KMS-11 (cell line): ENCODE measurements around the gene LY6G6C.

ENCODE experiments used
- H2AFZ ChIP-seq: fragments of 200-600 bp; sonication (generic); 2 replicates; pipeline ENCODE4 v1.6.1; 2016; ENCODE audit warnings: antibody characterized with exemption, mixed run types, low read depth
- H3K27ac ChIP-seq: fragments of 200-600 bp; sonication (generic); 2 replicates; pipeline ENCODE4 v1.6.1; 2016; ENCODE audit warnings: mild to moderate bottlenecking, mixed run types
- H3K27me3 ChIP-seq: fragments of 200-600 bp; sonication (generic); 2 replicates; pipeline ENCODE4 v1.6.1; 2017; ENCODE audit warnings: mild to moderate bottlenecking, low read depth, mixed run types, moderate library complexity; ENCODE audit not compliant: insufficient read depth
- H3K36me3 ChIP-seq: fragments of 200-600 bp; sonication (generic); 2 replicates; pipeline ENCODE4 v1.6.1; 2017; ENCODE audit warnings: mild to moderate bottlenecking, mixed run types; ENCODE audit not compliant: insufficient read depth
- H3K4me1 ChIP-seq: fragments of 200-600 bp; sonication (generic); 2 replicates; pipeline ENCODE4 v1.6.1; 2016; ENCODE audit warnings: mild to moderate bottlenecking, low read depth, mixed run types; ENCODE audit not compliant: poor library complexity, severe bottlenecking
- H3K4me2 ChIP-seq: fragments of 200-600 bp; sonication (generic); 2 replicates; pipeline ENCODE4 v1.7.0; 2016; ENCODE audit warnings: mild to moderate bottlenecking, mixed run types
- H3K4me3 ChIP-seq: fragments of 200-600 bp; sonication (generic); IDR thresholded peaks from 2 replicates; pipeline ENCODE4 v1.6.1; 2017; ENCODE audit warnings: low read depth, low read length, mixed read lengths; ENCODE audit not compliant: insufficient read depth
- H3K79me2 ChIP-seq: fragments of 200-600 bp; sonication (generic); 2 replicates; pipeline ENCODE4 v1.6.1; 2016; ENCODE audit warnings: low read depth, mixed run types; ENCODE audit not compliant: insufficient read depth
- H3K9ac ChIP-seq: fragments of 200-600 bp; sonication (generic); 2 replicates; pipeline ENCODE4 v1.6.1; 2016; ENCODE audit warnings: mild to moderate bottlenecking, mixed run types
- H4K20me1 ChIP-seq: fragments of 200-600 bp; sonication (generic); 2 replicates; pipeline ENCODE4 v1.6.1; 2016; ENCODE audit warnings: mild to moderate bottlenecking, mixed run types; ENCODE audit not compliant: insufficient read depth
- CTCF ChIP-seq: fragments of 200-600 bp; sonication (generic); conservative IDR thresholded peaks from 2 replicates; pipeline ENCODE4 v1.6.1; 2017; ENCODE audit warnings: low read depth, mild to moderate bottlenecking, antibody characterized with exemption, low read length, moderate library complexity, mixed read lengths

LY6G6C gene

GRCh38 chr6:31691078-31691463, 30.5 kb downstream of the LY6G6C start:
- no peaks in the 10 kb centered on the region for H3K79me2 ChIP-seq
- no peak overlapping the region for H3K4me2 ChIP-seq
- H3K36me3 ChIP-seq: no peaks in the 10 kb centered on the region
- H2AFZ ChIP-seq: no peak overlapping the region
- TF ChIP-seq CTCF: no peak
- no peaks in the 10 kb centered on the region for H3K4me1 ChIP-seq
- H3K27me3 ChIP-seq: no peaks in the 10 kb centered on the region
- H4K20me1 ChIP-seq: no peaks in the 10 kb centered on the region
- H3K4me3 ChIP-seq: no peak overlapping the region
- H3K9ac ChIP-seq: no peak overlapping the region
- no peak overlapping the region for H3K27ac ChIP-seq

- H3K9ac ChIP-seq: no peak overlapping the region
- no peak for TF ChIP-seq CTCF
- H3K79me2 ChIP-seq: no peaks in the 10 kb centered on the region
- H3K4me3 ChIP-seq: no peak overlapping the region
- no peak overlapping the region for H2AFZ ChIP-seq
- H4K20me1 ChIP-seq: no peaks in the 10 kb centered on the region
- H3K27me3 ChIP-seq: no peaks in the 10 kb centered on the region
- no peaks in the 10 kb centered on the region for H3K4me1 ChIP-seq
- H3K36me3 ChIP-seq: no peaks in the 10 kb centered on the region
- no peak overlapping the region for H3K27ac ChIP-seq
- H3K4me2 ChIP-seq: no peak overlapping the region
These were observed 31.1 kb downstream of the LY6G6C start for GRCh38 chr6:31690231-31691077.

- Histone ChIP-seq H3K4me3 (no peak overlapping the region), H3K79me2 (no peaks in the 10 kb centered on the region), H3K4me1 (no peaks in the 10 kb centered on the region), H3K36me3 (no peaks in the 10 kb centered on the region), H4K20me1 (no peaks in the 10 kb centered on the region), H3K4me2 (no peak overlapping the region), H2AFZ (no peak overlapping the region), H3K27me3 (no peaks in the 10 kb centered on the region), H3K27ac (no peak overlapping the region), H3K9ac (no peak overlapping the region)
- TF ChIP-seq CTCF: peak; percentile 61; the same call in 1 of the 2 replicates
These were observed 32.1 kb downstream of the LY6G6C start for GRCh38 chr6:31689249-31690110.

DNA sequence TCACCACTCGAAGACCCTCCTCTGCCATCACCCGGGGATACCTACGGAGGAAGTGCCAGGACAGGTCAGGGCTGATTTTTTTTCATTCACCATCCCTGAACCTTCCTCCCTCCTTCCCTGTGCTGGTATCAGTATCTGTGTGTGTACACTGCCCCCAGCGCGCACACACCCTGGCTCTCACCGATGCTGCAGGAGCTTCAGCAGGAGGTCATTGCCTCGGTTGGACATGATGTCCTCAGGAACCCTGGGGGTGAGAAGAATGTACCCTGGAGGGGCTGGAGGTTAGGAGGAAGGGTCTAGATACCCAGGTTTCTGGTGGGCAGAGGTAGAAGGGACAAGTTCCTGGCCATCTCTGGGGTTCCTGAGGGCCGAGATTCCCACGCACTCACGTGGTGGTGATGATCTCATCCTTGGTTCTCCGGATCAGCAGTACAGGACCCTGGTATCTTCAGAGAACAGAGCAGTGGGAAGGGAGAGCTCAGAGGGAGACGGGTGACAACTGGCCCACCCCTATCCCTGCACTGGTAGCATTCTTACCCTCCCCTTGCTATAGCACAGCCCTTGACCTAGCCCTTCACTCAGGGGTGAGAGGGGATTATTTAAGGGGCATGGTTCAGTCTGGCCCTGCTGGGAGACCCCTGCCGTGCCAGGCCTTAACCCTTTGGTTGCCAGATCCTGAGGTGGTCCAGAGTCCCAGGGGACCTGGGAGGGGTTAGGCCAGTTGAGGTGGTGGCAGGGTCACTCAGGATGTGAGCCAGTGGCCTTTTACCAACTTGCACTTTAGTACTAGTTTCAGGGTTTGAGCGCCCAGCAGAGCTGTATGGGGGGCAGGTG, 33.5 kb downstream of the LY6G6C start:
- no peak overlapping the region for H3K9ac ChIP-seq
- no peaks in the 10 kb centered on the region for H3K27me3 ChIP-seq
- H3K4me1 ChIP-seq: no peaks in the 10 kb centered on the region
- no peak overlapping the region for H3K4me2 ChIP-seq
- no peaks in the 10 kb centered on the region for H3K36me3 ChIP-seq
- H3K79me2 ChIP-seq: no peaks in the 10 kb centered on the region
- H4K20me1 ChIP-seq: no peaks in the 10 kb centered on the region
- no peak overlapping the region for H3K4me3 ChIP-seq
- H3K27ac ChIP-seq: no peak overlapping the region
- no peak overlapping the region for H2AFZ ChIP-seq
- no peak for TF ChIP-seq CTCF
